Stimulated activated CD8-positive, alpha-beta memory T cell treated with anti-CD3 and anti-CD28 coated beads, Interleukin-15, amount 100 ng/mL, for 48 hours (primary cell): ENCODE data around the gene FBXO11.
"Not testable (repeated sequence)": the region's sequence is repeated elsewhere in the genome, so short reads cannot be mapped to it uniquely, and the experiment has no call there.

Experiments used
- DNase-seq, 2 donors: peaks; one replicate each; pipeline ENCODE4 v3.0.0-alpha.2; 2020; ENCODE audit warnings: low read depth in 2 of 2

The FBXO11 gene

DNA sequence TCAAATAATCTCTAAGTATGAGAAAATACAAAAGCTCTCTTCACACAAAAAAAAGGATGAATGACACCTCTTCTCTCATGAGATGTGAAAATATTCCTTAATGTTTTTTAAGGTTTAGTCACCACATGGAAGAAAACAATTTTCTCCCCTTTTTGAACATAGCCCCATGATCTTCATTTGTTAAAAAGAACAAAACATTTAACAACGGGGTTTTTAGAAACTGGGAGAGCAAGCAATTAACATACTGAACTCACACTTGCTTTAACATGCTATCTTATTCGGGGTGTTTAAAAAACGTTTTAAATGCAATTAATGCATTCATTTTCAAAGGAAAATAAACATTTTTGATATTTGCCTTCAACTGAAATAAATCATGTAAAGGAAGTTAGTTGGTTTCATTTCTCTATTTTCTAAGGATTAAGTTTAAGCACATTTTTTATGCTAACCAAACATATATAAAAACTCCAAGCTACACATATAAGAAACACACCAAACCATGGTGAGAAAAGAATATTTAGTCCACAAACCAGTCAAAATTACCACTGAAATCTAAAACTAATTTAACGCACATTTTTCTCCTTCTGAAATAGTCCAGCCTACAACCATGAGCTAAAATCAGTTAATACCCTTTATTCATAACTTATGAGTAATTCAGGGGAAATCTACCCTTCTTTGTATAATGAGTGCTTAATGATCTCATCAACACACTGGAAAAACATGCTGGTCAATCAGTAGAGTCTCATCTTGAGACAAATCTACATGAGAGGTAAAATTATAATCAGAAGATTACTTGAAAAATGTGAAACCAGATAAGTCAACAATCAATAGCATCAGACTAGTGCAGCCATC is 8.2 kb downstream of the FBXO11 start:
- DNase-seq: no peak

GRCh38 chr2:47897191-47897882 is 9.0 kb downstream of the FBXO11 start:
- not testable (repeated sequence) for DNase-seq

GRCh38 chr2:47896450-47896968 is 9.8 kb downstream of the FBXO11 start:
- DNase-seq: no peak

GRCh38 chr2:47893771-47894170 is 12.5 kb downstream of the FBXO11 start:
- DNase-seq: no peak

- DNase-seq: no peak
These were observed 14.0 kb downstream of the FBXO11 start for GRCh38 chr2:47892338-47892730.

DNA sequence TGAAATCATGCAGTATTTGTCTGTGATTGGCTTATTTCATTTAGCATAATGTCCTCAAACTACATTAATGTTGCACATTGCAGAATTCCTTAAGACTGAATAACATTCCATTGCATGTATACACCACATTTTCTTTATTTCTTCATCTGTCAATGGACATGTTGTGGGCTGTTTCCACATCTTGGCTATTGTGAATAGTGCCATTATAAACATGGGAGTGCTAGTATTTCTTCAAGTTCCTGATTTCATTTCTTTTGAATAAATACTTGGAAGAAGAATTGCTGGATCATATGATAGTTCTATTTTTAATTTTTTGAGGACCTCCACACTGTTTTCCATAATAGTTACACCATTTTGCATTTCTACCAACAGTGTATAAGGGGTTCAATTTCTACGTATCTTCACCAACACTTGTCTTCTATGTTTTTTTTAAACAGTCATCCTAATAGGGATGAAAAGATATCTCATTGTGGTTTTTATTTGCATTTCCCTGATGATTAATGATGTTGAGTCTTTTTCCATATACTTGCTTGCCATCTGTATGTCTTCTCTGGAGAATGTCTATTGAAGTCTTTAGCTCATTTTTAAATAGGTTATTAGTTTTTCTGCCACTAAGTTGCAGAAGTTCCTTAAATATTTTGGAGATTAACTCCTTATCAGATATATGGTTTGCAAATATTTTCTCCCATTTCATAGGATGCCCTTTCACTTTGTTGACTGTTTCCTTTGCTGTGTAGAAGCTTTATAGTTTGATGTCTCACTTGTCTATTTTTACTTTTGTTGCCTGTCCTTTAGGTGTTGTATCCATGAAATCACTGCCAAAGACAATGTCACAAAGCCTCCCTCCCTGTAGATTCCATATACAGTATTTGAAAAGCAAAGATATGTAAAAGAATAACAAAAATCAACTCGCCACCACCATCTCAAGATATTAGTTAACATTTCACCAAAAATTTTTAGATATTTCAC is 14.6 kb downstream of the FBXO11 start:
- no peak for DNase-seq

GRCh38 chr2:47890711-47891368 is 15.5 kb downstream of the FBXO11 start:
- no peak for DNase-seq

DNA sequence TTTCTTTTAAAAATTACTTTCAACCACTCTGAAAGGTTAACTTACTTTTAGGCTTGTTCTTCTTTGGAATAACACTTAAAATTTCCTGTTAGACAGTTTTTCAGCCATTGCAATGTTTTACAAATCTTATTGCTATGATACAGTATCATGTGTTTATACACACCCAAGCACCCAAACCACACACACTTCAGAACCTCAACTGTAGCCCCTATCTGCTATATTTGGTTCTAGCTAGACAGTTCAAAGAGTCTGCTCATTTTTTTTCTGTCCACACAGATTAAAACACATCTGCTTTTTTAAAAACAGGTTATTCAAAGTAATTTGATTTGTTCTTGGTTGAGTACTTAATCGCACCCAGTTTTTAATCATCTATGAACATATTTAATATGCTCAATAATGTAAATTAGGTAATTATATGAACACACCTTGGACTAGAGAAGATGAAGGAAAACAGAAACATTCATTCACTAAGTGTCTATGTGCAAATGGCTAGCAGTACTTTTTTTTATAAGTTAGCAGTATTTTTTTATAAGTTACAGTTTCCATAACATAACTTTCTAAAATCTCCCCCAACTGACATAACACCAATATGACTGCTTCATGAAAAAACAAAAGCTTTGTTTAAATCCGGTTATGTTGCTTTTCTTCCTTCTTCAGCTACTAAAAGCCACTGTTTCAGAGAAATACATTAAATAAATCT is 17.6 kb downstream of the FBXO11 start:
- no peak for DNase-seq

DNA sequence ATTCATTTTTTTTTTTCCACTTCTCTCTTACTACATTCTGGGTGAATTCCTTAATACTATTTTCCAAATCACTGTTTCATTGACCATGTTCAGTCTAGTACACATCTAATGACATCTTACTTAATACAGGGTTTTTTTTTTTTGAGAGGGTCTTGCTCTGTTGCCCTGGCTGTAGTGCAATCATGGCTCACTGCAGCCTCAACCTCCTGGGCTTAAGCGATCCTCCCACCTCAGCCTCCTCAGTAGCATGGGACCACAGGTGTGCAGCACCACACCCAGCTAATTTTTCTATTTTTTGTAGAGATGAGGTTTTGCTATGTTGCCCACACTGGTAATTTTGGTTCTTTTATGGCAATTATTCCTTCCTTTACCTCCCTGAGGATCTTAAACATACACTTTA is 29.4 kb downstream of the FBXO11 start:
- no peak for DNase-seq

DNA sequence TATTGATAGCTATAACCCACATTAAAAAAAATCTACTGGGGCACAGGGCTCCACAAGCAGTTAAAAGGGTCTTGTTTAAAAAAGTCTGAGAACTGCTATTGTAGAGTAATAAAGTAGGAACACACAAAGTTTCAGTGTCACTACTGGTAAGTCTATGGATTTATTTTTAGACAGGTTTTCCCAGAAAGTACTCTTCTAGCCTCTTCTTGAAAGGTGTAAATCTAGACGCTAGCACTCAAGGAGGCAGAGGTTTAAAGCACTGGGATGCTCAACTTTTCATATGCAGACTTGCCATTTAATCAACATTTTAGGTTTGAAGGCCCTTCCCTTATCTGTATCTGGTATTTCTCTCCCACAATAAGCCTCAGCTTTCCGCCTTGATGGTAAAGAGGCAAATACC is 33.4 kb downstream of the FBXO11 start:
- DNase-seq: no peak

- no peak for DNase-seq
These were observed 35.4 kb downstream of the FBXO11 start for GRCh38 chr2:47870641-47871540.

DNA sequence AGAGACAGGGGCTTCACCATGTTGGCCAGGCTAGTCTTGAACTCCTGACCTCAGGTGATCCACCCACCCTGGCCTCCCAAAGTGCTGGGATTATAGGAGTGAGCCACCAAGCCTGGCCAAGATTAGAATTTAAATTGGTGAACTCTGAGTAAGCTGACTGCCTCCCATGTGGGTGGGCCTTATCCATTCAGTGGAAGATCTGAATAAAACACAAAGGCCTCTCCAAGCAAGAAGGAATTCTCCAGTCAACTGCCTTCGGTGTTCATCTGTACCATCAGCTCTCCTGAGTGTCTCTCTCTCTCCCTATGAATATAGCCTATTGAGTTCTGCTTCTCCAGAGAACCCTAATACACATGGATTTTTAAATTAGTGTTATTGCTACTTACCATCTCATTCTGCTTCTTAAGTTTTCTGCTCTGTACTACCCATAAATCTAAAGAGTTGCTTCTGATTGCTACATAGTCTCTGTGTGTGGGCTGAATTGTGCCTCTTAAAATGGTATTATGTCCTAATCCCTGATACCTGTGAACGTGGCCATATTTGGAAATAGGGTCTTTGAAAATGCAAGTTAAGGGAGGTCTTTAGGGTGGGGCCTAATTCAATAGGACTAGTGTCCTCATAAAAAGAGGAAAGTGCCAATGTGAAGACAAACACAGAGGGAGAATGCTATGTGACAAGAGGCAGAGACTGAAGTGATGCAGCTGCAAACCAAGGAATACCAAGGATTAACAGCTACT is 36.3 kb downstream of the FBXO11 start:
- no peak for DNase-seq

GRCh38 chr2:47868611-47869352 is 37.5 kb downstream of the FBXO11 start:
- DNase-seq: no peak

- no peak for DNase-seq
These were observed 39.1 kb downstream of the FBXO11 start for GRCh38 chr2:47867205-47867604.

GRCh38 chr2:47864566-47864965 is 41.7 kb downstream of the FBXO11 start:
- no peak for DNase-seq

- DNase-seq: no peak
These were observed 43.3 kb downstream of the FBXO11 start for GRCh38 chr2:47862949-47863348.

DNA sequence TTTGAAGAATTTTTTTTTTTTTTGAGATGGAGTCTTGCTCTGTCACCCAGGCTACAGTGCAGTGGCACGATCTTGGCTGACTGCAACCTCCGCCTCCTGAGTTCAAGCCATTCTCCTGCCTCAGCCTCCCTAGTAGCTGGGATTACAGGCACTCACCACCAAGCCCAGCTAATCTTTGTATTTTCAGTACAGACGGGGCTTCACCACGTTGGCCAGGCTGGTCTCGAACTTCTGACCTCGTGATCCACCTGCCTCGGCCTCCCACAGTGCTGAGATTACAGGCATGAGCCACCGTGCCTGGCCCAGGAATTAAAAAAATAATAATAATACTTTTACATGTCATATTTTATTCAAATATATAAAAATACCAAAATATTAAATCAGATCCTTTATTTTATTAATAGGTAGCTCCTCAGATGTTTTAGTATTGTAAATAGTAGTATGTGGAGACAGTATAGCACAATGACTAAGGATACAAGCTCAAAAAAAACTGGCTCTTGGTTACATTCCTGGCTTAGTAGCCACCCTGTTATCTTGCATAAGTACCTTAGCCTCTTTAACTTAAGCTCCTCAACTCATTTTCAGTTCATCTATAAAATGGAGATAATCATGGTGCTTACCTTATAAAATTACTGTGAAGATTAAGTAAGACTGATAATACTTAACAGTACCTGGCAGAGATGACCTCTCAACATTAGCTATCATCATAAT is 53.1 kb downstream of the FBXO11 start:
- DNase-seq: not testable (repeated sequence)

GRCh38 chr2:47850198-47850597 is 56.1 kb downstream of the FBXO11 start:
- no peak for DNase-seq
